Prostate gland (tissue), 2 donors: ENCODE measurements around the gene PCLO.

Source experiments
- POLR2A ChIP-seq: fragments of 450-650 bp; IDR thresholded peaks from one replicate; pipeline ENCODE4 v1.6.1; 2016; ENCODE audit warnings: antibody characterized with exemption, mild to moderate bottlenecking
- TF ChIP-seq, protein P1 (sequence below), 4 experiments: fragments of 200-600 bp in 2 of 4; fragments of 450-650 bp in 2 of 4; sonication (generic) in 2 of 4; IDR thresholded peaks; 1 replicate in 3 of 4; 2 replicates in 1 of 4; pipeline ENCODE4 v1.5.1; 2016 to 2019; ENCODE audit warnings: antibody characterized with exemption in 4 of 4, mild to moderate bottlenecking in 2 of 4, moderate library complexity in 2 of 4

- TF ChIP-seq, protein P1, sequence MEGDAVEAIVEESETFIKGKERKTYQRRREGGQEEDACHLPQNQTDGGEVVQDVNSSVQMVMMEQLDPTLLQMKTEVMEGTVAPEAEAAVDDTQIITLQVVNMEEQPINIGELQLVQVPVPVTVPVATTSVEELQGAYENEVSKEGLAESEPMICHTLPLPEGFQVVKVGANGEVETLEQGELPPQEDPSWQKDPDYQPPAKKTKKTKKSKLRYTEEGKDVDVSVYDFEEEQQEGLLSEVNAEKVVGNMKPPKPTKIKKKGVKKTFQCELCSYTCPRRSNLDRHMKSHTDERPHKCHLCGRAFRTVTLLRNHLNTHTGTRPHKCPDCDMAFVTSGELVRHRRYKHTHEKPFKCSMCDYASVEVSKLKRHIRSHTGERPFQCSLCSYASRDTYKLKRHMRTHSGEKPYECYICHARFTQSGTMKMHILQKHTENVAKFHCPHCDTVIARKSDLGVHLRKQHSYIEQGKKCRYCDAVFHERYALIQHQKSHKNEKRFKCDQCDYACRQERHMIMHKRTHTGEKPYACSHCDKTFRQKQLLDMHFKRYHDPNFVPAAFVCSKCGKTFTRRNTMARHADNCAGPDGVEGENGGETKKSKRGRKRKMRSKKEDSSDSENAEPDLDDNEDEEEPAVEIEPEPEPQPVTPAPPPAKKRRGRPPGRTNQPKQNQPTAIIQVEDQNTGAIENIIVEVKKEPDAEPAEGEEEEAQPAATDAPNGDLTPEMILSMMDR (IDR thresholded peaks at IDR 0.05): no peak
- TF ChIP-seq POLR2A: no peak
These were observed 203.2 kb downstream of the PCLO start for GRCh38 chr7:82959528-82959927.
